Fibroblast of lung (primary cell): ENCODE data around the gene KCTD16. TPM values are rescaled to one million over a fixed set of nuclear protein-coding genes. Genes with fewer than 3 reads are reported as not detected.
A peak's percentile ranks its signal among the peaks of the same experiment; 100 is the strongest.

ENCODE experiments used
- DNase-seq, 2 donors: peaks; one replicate each; pipeline versions ENCODE4 v3.0.0 to v3.0.0-alpha.2; 2010; ENCODE audit warnings: low read depth in 2 of 2
- H2AFZ ChIP-seq: 2 replicates; pipeline ENCODE4 v1.5.1; 2012; ENCODE audit warnings: low read length, control low read depth, inconsistent platforms
- H3K27ac ChIP-seq: 2 replicates; pipeline ENCODE4 v1.5.1; 2011; ENCODE audit warnings: low read length, control low read depth; ENCODE audit not compliant: insufficient read depth
- H3K27me3 ChIP-seq: 2 replicates; pipeline ENCODE4 v1.5.1; 2011; ENCODE audit warnings: mild to moderate bottlenecking, low read length; ENCODE audit not compliant: control insufficient read depth, insufficient read depth
- H3K36me3 ChIP-seq: 2 replicates; pipeline ENCODE4 v1.5.1; 2011; ENCODE audit warnings: low read length; ENCODE audit not compliant: control insufficient read depth, insufficient read depth
- H3K4me1 ChIP-seq: 2 replicates; pipeline ENCODE4 v1.5.1; 2011; ENCODE audit warnings: low read length; ENCODE audit not compliant: control insufficient read depth, insufficient read depth; ENCODE audit errors: extremely low read depth
- H3K4me2 ChIP-seq: 2 replicates; pipeline ENCODE4 v1.5.1; 2011; ENCODE audit warnings: low read length, control low read depth; ENCODE audit not compliant: insufficient read depth; ENCODE audit errors: extremely low read depth
- H3K4me3 ChIP-seq, 4 experiments: fragments of 200-600 bp in 1 of 4; sonication (generic) in 1 of 4; replicated peaks in 1 of 4; 2 replicates each; pipeline ENCODE4 v1.5.1; 2011 to 2016; ENCODE audit warnings: low read length in 4 of 4, low read depth in 3 of 4, mild to moderate bottlenecking in 3 of 4, control low read depth in 2 of 4, inconsistent platforms in 1 of 4, mixed read lengths in 1 of 4; ENCODE audit not compliant: insufficient read depth in 1 of 4; ENCODE audit errors: control extremely low read depth in 1 of 4
- H3K79me2 ChIP-seq: 2 replicates; pipeline ENCODE4 v1.5.1; 2012; ENCODE audit warnings: mild to moderate bottlenecking, low read length, inconsistent platforms; ENCODE audit not compliant: control insufficient read depth, insufficient read depth
- H3K9ac ChIP-seq: 2 replicates; pipeline ENCODE4 v1.5.1; 2011; ENCODE audit warnings: mild to moderate bottlenecking, low read length, control low read depth; ENCODE audit not compliant: insufficient read depth
- H3K9me3 ChIP-seq: 2 replicates; pipeline ENCODE4 v1.5.1; 2012; ENCODE audit warnings: low read depth, low read length; ENCODE audit not compliant: control insufficient read depth, insufficient read depth
- H4K20me1 ChIP-seq: 2 replicates; pipeline ENCODE4 v1.5.1; 2011; ENCODE audit warnings: low read length; ENCODE audit not compliant: control insufficient read depth, insufficient read depth; ENCODE audit errors: extremely low read depth
- EZH2 ChIP-seq: IDR thresholded peaks from 2 replicates; pipeline ENCODE4 v1.5.1; 2012; ENCODE audit warnings: low read length, control low read depth, mild to moderate bottlenecking; ENCODE audit errors: missing control alignments
- polyA plus RNA-seq, 2 donors: library from polyadenylated mRNA; depleted of rRNA in 1 of 2; stranded (reverse) in 1 of 2; unstranded in 1 of 2; fragments of >200 nt; gene quantifications; 2 replicates each; pipeline ENCODE4 v1.2.1, GENCODE V29; 2011 to 2012; ENCODE audit warnings: missing spikeins in 1 of 2
- total RNA-seq: library from RNA; depleted of rRNA; stranded (reverse); fragments of >200 nt; gene quantifications from 2 replicates; pipeline ENCODE4 v1.2.1, GENCODE V29; 2014
- TF ChIP-seq, protein P1 (sequence below), 2 donors: IDR thresholded peaks in 1 of 2; conservative IDR thresholded peaks in 1 of 2; 1 replicate in 1 of 2; 2 replicates in 1 of 2; pipeline ENCODE4 v1.5.1; 2011 to 2012; ENCODE audit warnings: low read length in 2 of 2, control low read depth in 1 of 2, inconsistent platforms in 1 of 2, low read depth in 1 of 2, mild to moderate bottlenecking in 1 of 2

The KCTD16 gene
- total and polyA plus RNA-seq, 2 donors (not counting 1 experiment from before 2014, with no cell fraction given) = 0.32 to 1.2 TPM

DNA sequence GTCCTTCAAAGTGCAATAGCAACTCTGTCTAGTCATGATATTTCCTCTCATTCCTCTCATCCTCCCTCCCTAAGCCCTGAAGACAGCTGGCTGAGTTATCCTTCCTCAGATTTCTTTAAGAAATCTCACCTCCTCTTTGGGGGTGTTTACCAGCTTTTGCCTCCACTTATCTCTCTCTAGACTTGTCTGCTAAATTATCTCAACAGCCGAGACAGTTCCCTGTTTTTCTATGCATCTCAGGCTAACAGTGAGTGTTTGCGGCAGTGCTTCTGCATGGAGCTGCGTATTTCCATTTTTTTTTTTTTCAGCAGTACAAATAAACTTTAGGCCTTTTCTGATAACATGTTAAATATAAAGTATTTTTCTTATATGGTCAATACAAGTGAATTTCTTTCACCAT is 20.9 kb downstream of the KCTD16 start:
- no peak for DNase-seq
- H3K79me2 ChIP-seq = no peaks in the 10 kb centered on the region
- no peak overlapping the region for H2AFZ ChIP-seq
- H3K9me3 ChIP-seq = no peaks in the 10 kb centered on the region
- H4K20me1 ChIP-seq = no peaks in the 10 kb centered on the region
- H3K4me2 ChIP-seq = peak overlapping the region; percentile 70
- H3K4me1 ChIP-seq = peaks cover 9% of the 10 kb centered on the region
- no peaks in the 10 kb centered on the region for H3K27me3 ChIP-seq
- no peaks in the 10 kb centered on the region for H3K36me3 ChIP-seq
- H3K27ac ChIP-seq = no peak overlapping the region
- no peak for TF ChIP-seq EZH2
- TF ChIP-seq, protein P1, sequence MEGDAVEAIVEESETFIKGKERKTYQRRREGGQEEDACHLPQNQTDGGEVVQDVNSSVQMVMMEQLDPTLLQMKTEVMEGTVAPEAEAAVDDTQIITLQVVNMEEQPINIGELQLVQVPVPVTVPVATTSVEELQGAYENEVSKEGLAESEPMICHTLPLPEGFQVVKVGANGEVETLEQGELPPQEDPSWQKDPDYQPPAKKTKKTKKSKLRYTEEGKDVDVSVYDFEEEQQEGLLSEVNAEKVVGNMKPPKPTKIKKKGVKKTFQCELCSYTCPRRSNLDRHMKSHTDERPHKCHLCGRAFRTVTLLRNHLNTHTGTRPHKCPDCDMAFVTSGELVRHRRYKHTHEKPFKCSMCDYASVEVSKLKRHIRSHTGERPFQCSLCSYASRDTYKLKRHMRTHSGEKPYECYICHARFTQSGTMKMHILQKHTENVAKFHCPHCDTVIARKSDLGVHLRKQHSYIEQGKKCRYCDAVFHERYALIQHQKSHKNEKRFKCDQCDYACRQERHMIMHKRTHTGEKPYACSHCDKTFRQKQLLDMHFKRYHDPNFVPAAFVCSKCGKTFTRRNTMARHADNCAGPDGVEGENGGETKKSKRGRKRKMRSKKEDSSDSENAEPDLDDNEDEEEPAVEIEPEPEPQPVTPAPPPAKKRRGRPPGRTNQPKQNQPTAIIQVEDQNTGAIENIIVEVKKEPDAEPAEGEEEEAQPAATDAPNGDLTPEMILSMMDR (conservative IDR thresholded peaks at IDR 0.05 in 1 of 2, IDR thresholded peaks at IDR 0.05 in 1 of 2; ENCODE audit: low read depth in 1 of 2, low read length in 2 of 2) = no peak
- no peak overlapping the region for H3K4me3 ChIP-seq
- H3K9ac ChIP-seq = no peak overlapping the region

DNA sequence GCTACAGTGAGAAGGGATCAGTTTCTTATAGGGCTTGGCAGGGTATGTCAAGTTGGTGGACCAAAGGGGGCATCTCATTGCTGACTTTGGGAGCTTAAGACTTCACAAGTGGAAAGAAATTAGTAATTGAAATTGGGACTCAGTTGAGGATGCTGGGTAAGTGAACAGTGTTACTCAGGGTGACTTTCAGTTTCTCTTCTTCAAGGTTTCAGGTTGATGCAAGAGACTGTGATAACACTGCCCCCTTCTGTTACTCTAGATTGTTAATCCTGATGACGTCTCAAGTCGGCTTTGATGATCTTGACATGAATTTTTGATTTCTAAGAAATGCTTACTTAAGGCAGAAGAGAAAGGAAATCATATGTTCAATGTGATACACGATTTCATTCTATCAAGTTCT is 21.3 kb downstream of the KCTD16 start:
- no peaks in the 10 kb centered on the region for H4K20me1 ChIP-seq
- H3K9me3 ChIP-seq = no peaks in the 10 kb centered on the region
- H3K9ac ChIP-seq = no peak overlapping the region
- H2AFZ ChIP-seq = peak overlapping the region; percentile 63
- H3K79me2 ChIP-seq = no peaks in the 10 kb centered on the region
- peaks cover 9% of the 10 kb centered on the region for H3K4me1 ChIP-seq
- H3K27me3 ChIP-seq = no peaks in the 10 kb centered on the region
- peak overlapping the region; percentile 70 for H3K4me2 ChIP-seq
- no peak overlapping the region for H3K4me3 ChIP-seq
- TF ChIP-seq, protein P1 (conservative IDR thresholded peaks at IDR 0.05 in 1 of 2, IDR thresholded peaks at IDR 0.05 in 1 of 2; ENCODE audit: low read depth in 1 of 2, low read length in 2 of 2) = peak; percentile 48 to 53
- TF ChIP-seq EZH2 = no peak
- H3K27ac ChIP-seq = no peak overlapping the region
- H3K36me3 ChIP-seq = no peaks in the 10 kb centered on the region
- DNase-seq = peak; percentile 73 to 82

DNA sequence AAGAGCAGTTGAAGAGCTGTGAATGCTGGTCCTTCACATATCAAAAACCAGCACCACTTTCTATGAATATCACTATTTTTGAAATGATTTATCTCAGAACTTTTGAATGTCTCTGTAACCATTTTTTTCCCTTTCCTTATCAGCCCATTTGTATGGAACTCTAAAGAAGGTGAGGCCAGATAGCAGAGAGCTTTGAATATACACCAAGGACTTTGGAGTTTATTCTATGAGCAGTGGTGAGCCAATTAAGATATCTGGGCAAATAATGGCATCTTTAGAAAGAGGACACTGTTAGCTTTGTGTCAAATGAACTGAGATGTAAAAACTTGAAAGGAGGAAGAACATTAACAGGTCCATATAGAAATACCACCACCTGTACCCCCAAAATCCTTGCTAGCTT is 22.0 kb downstream of the KCTD16 start:
- no peaks in the 10 kb centered on the region for H3K9me3 ChIP-seq
- H3K27me3 ChIP-seq = no peaks in the 10 kb centered on the region
- no peaks in the 10 kb centered on the region for H3K79me2 ChIP-seq
- H3K9ac ChIP-seq = no peak overlapping the region
- peaks cover 6% of the 10 kb centered on the region for H3K4me1 ChIP-seq
- H3K4me2 ChIP-seq = no peak overlapping the region
- TF ChIP-seq EZH2 = no peak
- TF ChIP-seq, protein P1 (conservative IDR thresholded peaks at IDR 0.05 in 1 of 2, IDR thresholded peaks at IDR 0.05 in 1 of 2; ENCODE audit: low read depth in 1 of 2, low read length in 2 of 2) = no peak
- DNase-seq = no peak
- H2AFZ ChIP-seq = no peak overlapping the region
- H3K27ac ChIP-seq = no peak overlapping the region
- H4K20me1 ChIP-seq = no peaks in the 10 kb centered on the region
- H3K4me3 ChIP-seq = no peak overlapping the region
- no peaks in the 10 kb centered on the region for H3K36me3 ChIP-seq
